ENCODE measurements around the gene GLT1D1.

GLT1D1 gene

GRCh38 chr12:128916425-128916824 is 63.1 kb downstream of the GLT1D1 start:
- FAIRE-seq: no peak

- FAIRE-seq: no peak
Measured at GRCh38 chr12:128918481-128919260, 65.4 kb downstream of the GLT1D1 start.

GRCh38 chr12:128920468-128920867 is 67.2 kb downstream of the GLT1D1 start:
- no peak for FAIRE-seq

DNA sequence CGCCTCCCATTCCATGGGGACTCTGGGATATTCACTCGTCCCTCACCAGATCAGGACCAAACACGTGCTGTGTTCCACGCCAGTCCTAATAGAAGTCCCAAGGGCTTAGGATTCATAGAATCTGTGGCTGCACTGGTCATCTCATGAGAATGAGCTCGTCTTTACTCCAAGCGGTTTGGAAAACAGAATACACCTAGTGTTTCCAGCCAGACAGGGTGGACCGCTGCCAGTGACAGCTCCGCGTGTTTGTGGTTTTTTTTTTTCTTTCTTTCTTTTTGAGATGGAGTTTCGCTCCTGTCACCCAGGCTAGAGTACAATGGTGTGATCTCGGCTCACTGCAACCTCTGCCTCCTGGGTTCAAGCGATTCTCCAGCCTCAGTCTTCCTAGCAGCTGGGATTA is 75.1 kb downstream of the GLT1D1 start:
- no peak for FAIRE-seq

DNA sequence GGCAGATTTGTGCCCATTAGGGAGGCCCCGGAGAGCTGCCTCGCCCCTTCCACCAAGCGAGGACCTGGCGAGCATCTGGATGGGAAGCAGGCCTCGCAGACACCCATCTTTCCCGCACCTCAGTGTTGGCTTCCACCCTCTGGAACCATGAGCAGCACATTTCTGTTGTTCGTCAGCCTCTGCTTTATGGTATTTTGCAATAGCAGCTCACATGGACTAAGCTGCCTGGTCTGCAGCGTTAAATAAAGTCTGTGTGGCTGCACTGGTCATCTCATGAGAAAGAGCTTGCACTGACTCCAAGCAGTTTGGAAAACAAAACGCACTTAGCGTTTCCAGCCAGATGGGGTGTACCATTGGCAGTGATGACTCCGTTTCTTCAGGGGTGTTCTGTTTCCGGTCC is 75.8 kb downstream of the GLT1D1 start:
- FAIRE-seq: no peak

GRCh38 chr12:128930606-128931005 is 77.3 kb downstream of the GLT1D1 start:
- no peak for FAIRE-seq

DNA sequence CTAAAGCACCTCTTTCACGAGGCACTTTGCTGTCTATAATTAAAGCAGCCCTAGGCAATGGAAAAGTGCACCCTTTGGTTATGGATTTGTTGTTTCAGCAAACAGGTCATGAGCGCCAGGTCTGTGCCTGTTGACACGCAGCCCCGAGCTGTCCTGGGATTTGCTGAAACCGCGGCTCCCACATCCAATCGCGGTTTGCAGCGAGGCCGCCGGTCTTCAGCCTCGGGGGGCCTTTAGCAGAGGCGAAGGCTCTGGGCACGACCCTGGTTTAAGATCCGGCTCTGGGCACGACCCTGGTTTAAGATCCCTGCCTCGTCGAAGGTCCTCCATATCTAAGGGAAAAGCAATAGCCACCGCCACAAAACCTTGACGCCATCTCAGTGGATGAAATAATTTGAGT is 79.2 kb downstream of the GLT1D1 start:
- no peak for FAIRE-seq

DNA sequence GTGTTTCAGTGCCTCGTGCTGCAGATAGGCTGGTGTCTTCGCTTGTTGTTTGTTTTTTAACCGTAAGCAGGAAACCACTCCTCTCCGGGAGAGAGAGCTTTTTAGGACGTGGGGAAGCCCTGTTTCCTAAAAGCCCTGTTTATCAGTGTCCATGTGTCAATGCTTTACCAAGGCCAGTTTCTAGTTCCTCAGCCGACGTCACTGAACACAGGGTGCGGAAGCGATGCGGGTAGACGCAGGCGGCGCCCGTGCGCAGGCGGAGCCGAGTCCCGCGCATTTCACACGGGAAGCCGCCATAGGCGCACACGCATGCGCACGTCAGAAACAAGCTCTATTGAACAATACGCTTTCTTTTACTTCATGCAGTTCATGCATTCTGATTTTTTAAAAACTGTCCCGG is 79.8 kb downstream of the GLT1D1 start:
- FAIRE-seq: no peak

DNA sequence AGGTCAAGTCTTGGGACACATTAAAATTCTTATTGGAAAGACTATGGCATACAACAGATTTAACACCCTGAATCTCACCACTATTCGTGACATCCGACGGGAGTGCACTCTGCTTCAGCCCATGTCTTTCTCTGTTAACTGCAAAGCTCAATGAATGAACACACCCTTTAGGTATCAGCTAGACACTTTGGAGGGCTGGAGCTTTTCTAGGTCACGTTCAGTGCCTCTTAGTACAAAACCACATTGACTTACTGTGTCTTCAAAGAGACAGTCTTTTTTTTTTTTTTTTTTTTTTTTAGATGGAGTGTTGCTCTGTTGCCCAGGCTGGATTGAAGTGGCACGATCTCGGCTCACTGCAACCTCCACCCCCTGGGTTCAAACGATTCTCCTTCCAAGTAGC is 80.6 kb downstream of the GLT1D1 start:
- no peak for FAIRE-seq

DNA sequence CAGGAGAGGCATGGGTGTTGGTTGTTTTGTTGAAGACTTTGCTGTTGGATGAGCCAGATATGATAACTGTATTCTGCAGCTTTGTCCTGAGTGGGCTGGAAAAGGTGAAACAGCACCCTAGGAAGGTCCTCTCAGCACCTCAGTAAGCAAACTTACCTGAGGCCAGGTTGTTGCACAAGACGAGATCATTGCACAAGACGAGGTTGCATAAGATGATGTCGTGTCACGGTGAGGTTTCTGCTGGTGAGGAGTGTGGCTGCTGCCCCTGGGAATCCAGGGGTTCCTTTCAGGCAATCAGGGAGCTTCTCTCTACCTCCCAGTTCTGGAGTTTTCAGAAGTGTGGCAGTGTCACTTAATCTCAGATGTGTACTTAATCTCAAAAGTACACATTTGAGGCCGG is 85.6 kb downstream of the GLT1D1 start:
- no peak for FAIRE-seq

DNA sequence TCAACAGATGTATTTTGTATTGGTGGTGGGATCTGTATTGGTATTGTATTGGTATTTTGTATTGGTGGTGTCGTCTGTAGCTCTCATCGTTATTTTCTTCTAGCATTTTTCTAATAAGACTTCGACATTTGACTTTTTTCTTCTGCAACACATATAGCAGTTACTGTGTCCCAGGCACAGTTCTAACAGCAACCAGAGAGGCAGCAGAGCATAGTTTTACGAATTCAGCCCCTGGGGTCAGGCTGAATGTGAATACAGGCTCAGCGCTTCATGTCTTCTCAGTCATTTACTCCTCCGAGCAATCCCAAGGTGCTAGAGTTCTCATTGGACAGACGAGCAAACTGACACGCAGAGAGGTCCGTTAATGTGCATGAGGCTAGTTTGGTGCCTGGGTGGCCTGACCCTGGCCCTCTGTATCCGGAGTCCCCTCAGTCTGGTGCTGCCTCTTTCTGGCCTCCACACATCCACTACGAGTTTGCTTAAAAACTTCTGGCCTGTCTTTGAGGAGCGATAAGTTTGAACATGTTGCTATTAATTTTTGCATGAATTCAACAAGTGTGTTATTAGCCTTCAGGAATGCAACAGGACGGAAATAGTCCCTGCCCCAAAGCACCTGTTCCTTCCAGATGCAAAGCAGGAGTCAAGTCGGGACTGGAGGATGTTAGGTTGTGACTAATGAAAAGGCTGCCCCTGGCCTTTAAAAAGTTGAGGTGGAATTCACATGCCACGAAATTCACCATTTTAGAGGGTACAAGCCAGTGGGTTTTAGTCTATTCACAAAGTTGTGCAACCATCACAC is 87.0 kb downstream of the GLT1D1 start:
- no peak for FAIRE-seq

DNA sequence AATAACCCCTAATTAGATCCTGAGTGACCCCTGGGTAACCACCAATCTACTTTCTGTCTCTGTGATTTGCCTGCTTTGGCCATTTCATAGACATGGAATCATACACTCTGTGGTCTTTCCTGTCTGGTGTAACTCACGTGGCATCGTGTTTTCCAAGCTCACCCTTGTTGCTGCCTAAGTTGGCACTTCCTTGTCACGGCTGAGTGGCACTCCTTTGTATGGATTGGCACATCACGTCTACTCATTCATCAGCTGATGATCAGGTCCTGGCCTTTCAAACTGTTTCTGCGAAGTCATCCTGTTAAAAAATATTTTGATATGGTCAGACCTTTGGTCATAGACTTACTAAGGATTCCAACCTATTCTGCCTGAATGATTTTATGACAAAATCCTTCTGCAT is 87.7 kb downstream of the GLT1D1 start:
- no peak for FAIRE-seq

- no peak for FAIRE-seq
Measured at GRCh38 chr12:128942960-128943477, 89.7 kb downstream of the GLT1D1 start.

- FAIRE-seq: no peak
Measured at GRCh38 chr12:128944956-128945355, 91.7 kb downstream of the GLT1D1 start.

DNA sequence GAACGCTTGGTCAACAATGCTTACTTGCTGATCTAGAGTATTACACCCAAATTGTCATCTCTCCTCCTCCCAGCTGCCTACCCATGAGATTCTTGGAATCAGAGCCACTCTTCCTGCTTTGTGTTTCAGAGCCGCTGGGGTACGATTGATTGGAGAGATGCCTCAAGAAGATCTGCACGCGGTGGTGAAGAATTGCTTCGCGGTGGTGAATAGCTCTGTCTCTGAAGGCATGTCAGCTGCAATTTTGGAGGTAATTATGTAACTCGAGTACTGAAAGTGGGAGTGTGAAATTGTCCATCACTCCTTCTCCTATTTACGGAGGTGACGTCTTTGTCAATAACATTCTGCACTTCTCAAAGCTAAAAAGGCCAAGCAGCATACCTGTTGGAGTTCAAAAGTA is 93.9 kb downstream of the GLT1D1 start:
- no peak for FAIRE-seq

DNA sequence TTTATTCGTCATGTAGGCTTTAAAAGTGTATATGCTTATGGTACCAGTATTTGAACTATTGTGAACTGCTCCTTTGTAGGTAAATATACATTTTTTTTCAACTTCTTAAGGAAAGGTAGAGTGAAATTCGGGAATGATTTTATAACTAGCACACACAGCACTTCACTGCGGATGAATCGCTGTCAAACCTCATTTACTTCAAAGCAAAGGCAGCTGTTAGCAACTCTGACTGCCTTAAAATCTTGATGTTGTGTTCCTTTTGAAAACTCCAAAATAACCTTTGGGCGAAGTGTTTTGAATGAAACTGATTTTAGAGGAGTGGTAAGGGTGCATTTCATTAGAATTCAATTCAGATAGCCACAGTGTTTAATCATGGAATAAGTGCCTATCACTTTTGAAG is 95.8 kb downstream of the GLT1D1 start:
- no peak for FAIRE-seq

DNA sequence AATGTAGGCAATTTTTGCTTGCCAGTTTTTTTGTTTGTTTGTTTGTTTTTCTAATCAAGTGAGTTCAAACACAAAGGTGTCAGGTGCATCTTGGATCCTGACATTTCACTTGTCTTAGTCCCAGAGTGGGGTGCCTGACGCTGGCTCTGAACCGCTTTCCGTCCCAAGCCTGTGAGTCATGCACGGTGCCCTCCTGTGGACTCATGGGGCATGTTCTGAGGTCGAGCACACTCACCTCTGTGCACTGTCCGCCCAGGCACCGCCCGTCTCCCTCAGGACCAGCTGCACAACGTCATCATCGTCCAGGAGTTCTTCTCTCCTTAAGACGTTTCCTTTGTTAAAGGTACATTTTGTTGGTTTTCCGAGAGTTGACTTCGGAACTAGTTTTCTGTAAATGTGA is 98.2 kb downstream of the GLT1D1 start:
- no peak for FAIRE-seq

DNA sequence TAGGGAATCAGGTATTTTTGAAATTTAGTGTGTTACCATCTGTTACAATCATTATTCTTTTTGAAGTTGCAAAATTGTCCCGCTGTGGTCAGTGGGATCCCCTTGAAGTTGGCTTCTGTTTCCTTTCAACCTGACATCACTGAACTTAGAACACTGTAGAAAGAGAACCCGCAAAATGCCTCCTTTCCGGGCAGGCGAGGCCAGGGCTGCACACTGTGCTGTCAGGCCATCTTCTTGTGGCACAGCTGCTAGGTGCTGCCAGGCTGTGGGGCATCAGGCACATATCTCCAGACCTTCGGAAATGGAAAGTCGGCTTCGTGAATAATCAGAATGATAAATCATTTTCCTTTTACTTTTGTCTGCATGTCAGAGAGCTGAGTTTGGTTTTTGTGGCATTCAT is 103.5 kb downstream of the GLT1D1 start:
- FAIRE-seq: no peak

DNA sequence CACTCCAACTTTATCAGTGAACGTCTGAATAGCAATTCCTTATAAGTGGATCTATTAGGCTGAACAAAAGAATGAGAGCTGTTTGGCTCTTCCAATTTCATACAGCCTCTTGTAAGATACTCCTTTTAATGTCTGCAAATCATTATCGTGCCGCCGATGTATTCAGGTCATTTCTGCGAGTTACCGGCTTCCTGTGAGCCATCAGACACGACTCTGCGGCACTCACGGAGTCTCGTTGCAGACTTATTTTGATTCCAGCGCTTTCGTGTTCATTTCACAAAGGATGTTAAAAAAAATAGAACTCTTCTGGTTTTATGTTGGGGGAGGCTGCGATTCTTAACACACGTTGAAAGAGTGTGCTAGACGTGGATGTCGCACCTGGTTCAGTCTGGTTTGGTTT is 106.6 kb downstream of the GLT1D1 start:
- no peak for FAIRE-seq

GRCh38 chr12:128961308-128961902 is 108.1 kb downstream of the GLT1D1 start:
- FAIRE-seq: no peak

GRCh38 chr12:128961957-128962356 is 108.7 kb downstream of the GLT1D1 start:
- FAIRE-seq: no peak

- no peak for FAIRE-seq
Measured at GRCh38 chr12:128966203-128966810, 113.0 kb downstream of the GLT1D1 start.

DNA sequence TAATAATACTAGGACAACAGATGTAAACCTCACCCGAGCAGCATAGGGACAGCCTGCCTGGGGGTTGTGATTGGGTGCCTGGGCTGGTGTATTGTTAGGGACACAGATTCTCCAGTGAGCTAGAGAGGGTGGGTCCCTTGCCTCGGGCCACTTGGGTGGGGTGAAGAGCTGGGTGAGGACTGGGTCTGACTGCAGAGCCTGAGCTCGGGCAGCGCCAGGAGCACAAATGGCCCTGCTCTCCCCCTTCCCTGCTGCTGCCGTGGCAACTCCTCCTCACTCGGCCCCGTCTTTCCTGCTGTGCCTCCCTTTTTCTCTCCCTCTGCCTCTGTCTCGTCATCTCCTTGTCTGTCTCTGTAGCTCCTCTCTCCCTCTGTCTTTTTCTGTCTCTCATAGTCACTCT is 115.4 kb downstream of the GLT1D1 start:
- no peak for FAIRE-seq
